OCI-LY1 (cell line): ENCODE data around the gene NRAS.

Experiments
- EZH2 ChIP-seq: fragments of 200-600 bp; sonication (generic), shearing (Covaris generic); IDR thresholded peaks from 2 replicates; pipeline ENCODE4 v1.8.0; 2017; ENCODE audit warnings: borderline replicate concordance, mixed run types, mild to moderate bottlenecking, antibody characterized with exemption, low read length, moderate library complexity, mixed read lengths
- TF ChIP-seq, protein P1 (sequence below): fragments of 200-600 bp; sonication (generic), shearing (Covaris generic); IDR thresholded peaks from 2 replicates; pipeline ENCODE4 v1.5.1; 2017; ENCODE audit warnings: mild to moderate bottlenecking, antibody characterized with exemption, low read length, moderate library complexity, mixed read lengths

DNA sequence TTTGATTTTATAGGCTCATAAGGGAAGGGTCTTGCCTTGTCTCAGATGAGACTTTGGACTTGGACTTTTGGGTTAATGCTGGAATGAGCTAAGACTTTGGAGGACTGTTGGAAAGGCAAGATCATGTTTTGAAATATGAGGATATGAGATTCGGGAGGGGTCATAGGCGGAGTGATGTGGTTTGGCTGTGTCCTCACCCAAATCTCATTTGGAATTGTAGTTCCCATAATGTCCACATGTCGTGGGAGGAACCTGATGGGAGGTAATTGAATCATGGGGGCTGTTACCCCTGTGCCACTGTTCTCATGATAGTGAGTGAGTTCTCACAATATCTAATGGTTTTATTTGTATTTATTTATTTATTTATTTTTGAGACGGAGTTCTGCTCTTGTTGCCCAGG is 48.1 kb upstream of the NRAS start:
- TF ChIP-seq, protein P1, sequence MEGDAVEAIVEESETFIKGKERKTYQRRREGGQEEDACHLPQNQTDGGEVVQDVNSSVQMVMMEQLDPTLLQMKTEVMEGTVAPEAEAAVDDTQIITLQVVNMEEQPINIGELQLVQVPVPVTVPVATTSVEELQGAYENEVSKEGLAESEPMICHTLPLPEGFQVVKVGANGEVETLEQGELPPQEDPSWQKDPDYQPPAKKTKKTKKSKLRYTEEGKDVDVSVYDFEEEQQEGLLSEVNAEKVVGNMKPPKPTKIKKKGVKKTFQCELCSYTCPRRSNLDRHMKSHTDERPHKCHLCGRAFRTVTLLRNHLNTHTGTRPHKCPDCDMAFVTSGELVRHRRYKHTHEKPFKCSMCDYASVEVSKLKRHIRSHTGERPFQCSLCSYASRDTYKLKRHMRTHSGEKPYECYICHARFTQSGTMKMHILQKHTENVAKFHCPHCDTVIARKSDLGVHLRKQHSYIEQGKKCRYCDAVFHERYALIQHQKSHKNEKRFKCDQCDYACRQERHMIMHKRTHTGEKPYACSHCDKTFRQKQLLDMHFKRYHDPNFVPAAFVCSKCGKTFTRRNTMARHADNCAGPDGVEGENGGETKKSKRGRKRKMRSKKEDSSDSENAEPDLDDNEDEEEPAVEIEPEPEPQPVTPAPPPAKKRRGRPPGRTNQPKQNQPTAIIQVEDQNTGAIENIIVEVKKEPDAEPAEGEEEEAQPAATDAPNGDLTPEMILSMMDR, result no peak
- TF ChIP-seq EZH2, result no peak
